SK-N-SH (cell line): ENCODE measurements around the gene AAGAB. TPM values are rescaled to one million over a fixed set of nuclear protein-coding genes. Genes with fewer than 3 reads are reported as not detected.

Source experiments
- CTCF ChIA-PET: fragments of 300-600, 350-600 bp; formaldehyde crosslinking; extraction: SDS; loops from one replicate; lab custom pipeline; 2021; lab: Yijun Ruan, JAX
- POLR2A ChIA-PET: fragments of 350-600 bp; sonication (Branson Sonifier 250); formaldehyde crosslinking; extraction: SDS; loops from one replicate; lab custom pipeline; 2020; ENCODE audit warnings: antibody characterized with exemption, inconsistent platforms; lab: Yijun Ruan, JAX
- DNase-seq: peaks from one replicate; pipeline ENCODE4 v3.0.0; 2012
- H2AFZ ChIP-seq: fragments of 200-600 bp; sonication (generic); 2 replicates; pipeline ENCODE4 v1.8.1; 2016; ENCODE audit warnings: antibody characterized with exemption, mild to moderate bottlenecking, low read depth
- H3F3A ChIP-seq: fragments of 200-600 bp; sonication (generic); replicated peaks from 2 replicates; pipeline ENCODE3; 2016; ENCODE audit warnings: antibody characterized with exemption, mild to moderate bottlenecking; ENCODE audit not compliant: insufficient read depth
- H3K27ac ChIP-seq, 2 experiments: fragments of 200-500 bp in 1 of 2; fragments of 200-600 bp in 1 of 2; sonication (Bioruptor generic) in 1 of 2; sonication (generic), shearing (Covaris generic) in 1 of 2; 2 replicates each; pipeline versions ENCODE4 v1.5.1 to v1.6.1; 2014 to 2016; ENCODE audit warnings: low read depth in 2 of 2, inconsistent platforms in 1 of 2, low read length in 1 of 2, mild to moderate bottlenecking in 1 of 2, mixed read lengths in 1 of 2
- H3K27me3 ChIP-seq: fragments of 200-600 bp; sonication (generic), shearing (Covaris generic); 2 replicates; pipeline ENCODE4 v1.6.1; 2016; ENCODE audit warnings: mixed run types; ENCODE audit not compliant: insufficient read depth
- H3K36me3 ChIP-seq, 2 experiments: fragments of 200-500 bp in 1 of 2; fragments of 200-600 bp in 1 of 2; sonication (Bioruptor generic) in 1 of 2; sonication (generic) in 1 of 2; replicated peaks in 1 of 2; 2 replicates each; pipeline versions ENCODE3 to v1.5.1; 2014 to 2016; ENCODE audit warnings: low read length in 1 of 2, mild to moderate bottlenecking in 1 of 2; ENCODE audit not compliant: insufficient read depth in 2 of 2, control insufficient read depth in 1 of 2
- H3K4me1 ChIP-seq, 2 experiments: fragments of 200-500 bp in 1 of 2; fragments of 200-600 bp in 1 of 2; sonication (Bioruptor generic) in 1 of 2; sonication (generic), shearing (Covaris generic) in 1 of 2; 2 replicates each; pipeline versions ENCODE4 v1.5.1 to v1.6.1; 2014 to 2016; ENCODE audit warnings: low read depth in 1 of 2, low read length in 1 of 2, mixed run types in 1 of 2; ENCODE audit not compliant: insufficient read depth in 2 of 2, control insufficient read depth in 1 of 2
- H3K4me2 ChIP-seq: fragments of 200-600 bp; sonication (generic), shearing (Covaris generic); 2 replicates; pipeline ENCODE4 v1.6.1; 2017; ENCODE audit warnings: mixed run types
- H3K4me3 ChIP-seq, 2 experiments: fragments of 200-500 bp in 1 of 2; fragments of 200-600 bp in 1 of 2; sonication (Bioruptor generic) in 1 of 2; sonication (generic), shearing (Covaris generic) in 1 of 2; 2 replicates each; pipeline versions ENCODE4 v1.5.1 to v1.8.1; 2014 to 2016; ENCODE audit warnings: low read depth in 2 of 2, inconsistent platforms in 1 of 2, low read length in 1 of 2, mild to moderate bottlenecking in 1 of 2, mixed read lengths in 1 of 2, moderate library complexity in 1 of 2
- H3K79me2 ChIP-seq: fragments of 200-600 bp; sonication (generic); 2 replicates; pipeline ENCODE4 v1.8.1; 2017; ENCODE audit warnings: mild to moderate bottlenecking; ENCODE audit not compliant: insufficient read depth
- H3K9ac ChIP-seq: fragments of 200-600 bp; sonication (generic); 2 replicates; pipeline ENCODE4 v1.6.1; 2017; ENCODE audit warnings: mixed run types
- H3K9me2 ChIP-seq: fragments of 200-600 bp; sonication (generic); 2 replicates; pipeline ENCODE4 v1.6.1; 2017; ENCODE audit warnings: mixed run types
- H3K9me3 ChIP-seq: fragments of 200-600 bp; sonication (generic); 2 replicates; pipeline ENCODE4 v1.6.1; 2017; ENCODE audit warnings: mixed run types, mild to moderate bottlenecking, moderate library complexity
- H4K20me1 ChIP-seq: fragments of 200-600 bp; sonication (generic); 2 replicates; pipeline ENCODE4 v1.6.1; 2017; ENCODE audit warnings: mild to moderate bottlenecking, mixed run types; ENCODE audit not compliant: insufficient read depth
- EZH2phosphoT487 ChIP-seq: fragments of 200-600 bp; sonication (generic); IDR thresholded peaks from 2 replicates; pipeline ENCODE4 v1.6.1; 2017; ENCODE audit warnings: low read depth, mixed run types, mild to moderate bottlenecking, antibody characterized with exemption, moderate library complexity, borderline replicate concordance
- FOXM1 ChIP-seq: IDR thresholded peaks from 2 replicates; pipeline ENCODE4 v1.4.0; 2012; ENCODE audit warnings: low read depth, mild to moderate bottlenecking
- GABPA ChIP-seq: IDR thresholded peaks from 2 replicates; pipeline ENCODE4 v1.4.0; 2012; ENCODE audit warnings: low read depth, mild to moderate bottlenecking
- MXI1 ChIP-seq: IDR thresholded peaks from 2 replicates; pipeline ENCODE4 v1.6.1; 2012; ENCODE audit warnings: mild to moderate bottlenecking, low read depth, low read length, improper control_type of control experiment
- RAD21 ChIP-seq: IDR thresholded peaks from 2 replicates; pipeline ENCODE4 v1.6.1; 2012; ENCODE audit warnings: mild to moderate bottlenecking, low read length
- RCOR1 ChIP-seq: fragments of 150-350 bp; IDR thresholded peaks from 2 replicates; pipeline ENCODE4 v1.6.1; 2017; ENCODE audit warnings: antibody characterized with exemption, low read length
- RFX5 ChIP-seq: IDR thresholded peaks from 2 replicates; pipeline ENCODE4 v1.6.1; 2012; ENCODE audit warnings: mild to moderate bottlenecking, improper control_type of control experiment, low read length
- SIN3A ChIP-seq: IDR thresholded peaks from 2 replicates; pipeline ENCODE4 v1.6.1; 2012; ENCODE audit warnings: low read depth, mild to moderate bottlenecking, low read length, moderate library complexity, borderline replicate concordance
- SMC3 ChIP-seq: IDR thresholded peaks from 2 replicates; pipeline ENCODE4 v1.6.1; 2012; ENCODE audit warnings: low read depth, low read length, improper control_type of control experiment
- TAF1 ChIP-seq: IDR thresholded peaks from 2 replicates; pipeline ENCODE4 v1.6.1; 2012; ENCODE audit warnings: low read depth, mild to moderate bottlenecking, low read length, moderate library complexity, borderline replicate concordance
- YY1 ChIP-seq: IDR thresholded peaks from 2 replicates; pipeline ENCODE4 v1.4.0; 2012; ENCODE audit warnings: low read depth, mild to moderate bottlenecking
- whole genome bisulfite sequencing: methylation state at CpG from one replicate; pipeline ENCODE4 v1.1.6; 2017; ENCODE audit warnings: low lambda C conversion rate; 5-methylcytosine and 5-hydroxymethylcytosine counted together
- polyA plus RNA-seq, 3 experiments: library from polyadenylated mRNA; depleted of rRNA; stranded (reverse); fragments of >200 nt; gene quantifications; 2 replicates each; pipeline ENCODE4 v1.2.3, GENCODE V29; 2012
- TF ChIP-seq, protein P1 (sequence below): IDR thresholded peaks from 2 replicates; pipeline ENCODE4 v1.6.1; 2012; ENCODE audit warnings: mild to moderate bottlenecking, low read depth, low read length, moderate library complexity
- TF ChIP-seq, protein P2 (sequence below): fragments of 200-600 bp; sonication (generic); IDR thresholded peaks from 2 replicates; pipeline ENCODE4 v1.6.1; 2017; ENCODE audit warnings: antibody characterized with exemption, mild to moderate bottlenecking, moderate library complexity
- TF ChIP-seq, protein P3 (sequence below): IDR thresholded peaks from 2 replicates; pipeline ENCODE4 v1.4.0; 2012; ENCODE audit warnings: low read depth

AAGAB gene
- polyA plus RNA-seq, 1 of the 3 experiments (the other 2 are of a cell fraction): 24.9 TPM

DNA sequence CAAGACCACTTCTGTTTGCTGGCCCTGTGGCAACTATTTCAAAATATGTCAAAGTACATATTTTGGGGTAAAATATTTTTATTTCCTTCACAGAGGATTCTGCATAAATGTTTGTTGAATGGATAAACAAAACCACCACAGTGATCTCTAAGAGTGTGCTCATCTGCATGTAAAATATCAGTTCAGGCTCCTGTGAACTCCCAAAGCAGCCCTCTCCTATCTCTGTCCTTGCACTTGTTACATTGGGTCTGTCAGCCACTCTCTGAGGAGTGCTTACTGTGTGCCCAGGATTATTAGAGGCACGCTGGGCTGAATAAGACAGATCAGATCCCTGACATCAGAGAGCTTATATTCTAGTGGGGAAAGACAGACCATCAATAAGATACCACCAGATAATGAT lies 27.3 kb upstream of the AAGAB start:
- H3K4me2 ChIP-seq: no peak overlapping the region
- H3F3A ChIP-seq: peaks cover 4% of the 10 kb centered on the region
- no peaks in the 10 kb centered on the region for H3K9me3 ChIP-seq
- no peak overlapping the region for H2AFZ ChIP-seq
- no peaks in the 10 kb centered on the region for H3K27me3 ChIP-seq
- no peaks in the 10 kb centered on the region for H3K36me3 ChIP-seq
- H3K27ac ChIP-seq: no peak overlapping the region
- no peaks in the 10 kb centered on the region for H3K79me2 ChIP-seq
- H3K9me2 ChIP-seq: no peaks in the 10 kb centered on the region
- H3K4me3 ChIP-seq: no peak overlapping the region
- no peak overlapping the region for H3K9ac ChIP-seq
- TF ChIP-seq, protein P1, sequence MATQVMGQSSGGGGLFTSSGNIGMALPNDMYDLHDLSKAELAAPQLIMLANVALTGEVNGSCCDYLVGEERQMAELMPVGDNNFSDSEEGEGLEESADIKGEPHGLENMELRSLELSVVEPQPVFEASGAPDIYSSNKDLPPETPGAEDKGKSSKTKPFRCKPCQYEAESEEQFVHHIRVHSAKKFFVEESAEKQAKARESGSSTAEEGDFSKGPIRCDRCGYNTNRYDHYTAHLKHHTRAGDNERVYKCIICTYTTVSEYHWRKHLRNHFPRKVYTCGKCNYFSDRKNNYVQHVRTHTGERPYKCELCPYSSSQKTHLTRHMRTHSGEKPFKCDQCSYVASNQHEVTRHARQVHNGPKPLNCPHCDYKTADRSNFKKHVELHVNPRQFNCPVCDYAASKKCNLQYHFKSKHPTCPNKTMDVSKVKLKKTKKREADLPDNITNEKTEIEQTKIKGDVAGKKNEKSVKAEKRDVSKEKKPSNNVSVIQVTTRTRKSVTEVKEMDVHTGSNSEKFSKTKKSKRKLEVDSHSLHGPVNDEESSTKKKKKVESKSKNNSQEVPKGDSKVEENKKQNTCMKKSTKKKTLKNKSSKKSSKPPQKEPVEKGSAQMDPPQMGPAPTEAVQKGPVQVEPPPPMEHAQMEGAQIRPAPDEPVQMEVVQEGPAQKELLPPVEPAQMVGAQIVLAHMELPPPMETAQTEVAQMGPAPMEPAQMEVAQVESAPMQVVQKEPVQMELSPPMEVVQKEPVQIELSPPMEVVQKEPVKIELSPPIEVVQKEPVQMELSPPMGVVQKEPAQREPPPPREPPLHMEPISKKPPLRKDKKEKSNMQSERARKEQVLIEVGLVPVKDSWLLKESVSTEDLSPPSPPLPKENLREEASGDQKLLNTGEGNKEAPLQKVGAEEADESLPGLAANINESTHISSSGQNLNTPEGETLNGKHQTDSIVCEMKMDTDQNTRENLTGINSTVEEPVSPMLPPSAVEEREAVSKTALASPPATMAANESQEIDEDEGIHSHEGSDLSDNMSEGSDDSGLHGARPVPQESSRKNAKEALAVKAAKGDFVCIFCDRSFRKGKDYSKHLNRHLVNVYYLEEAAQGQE: no peak
- no peak for TF ChIP-seq GABPA
- TF ChIP-seq TAF1: no peak
- TF ChIP-seq FOXM1: no peak
- TF ChIP-seq RCOR1: no peak
- TF ChIP-seq RFX5: no peak
- no peak for TF ChIP-seq SMC3
- TF ChIP-seq, protein P2, sequence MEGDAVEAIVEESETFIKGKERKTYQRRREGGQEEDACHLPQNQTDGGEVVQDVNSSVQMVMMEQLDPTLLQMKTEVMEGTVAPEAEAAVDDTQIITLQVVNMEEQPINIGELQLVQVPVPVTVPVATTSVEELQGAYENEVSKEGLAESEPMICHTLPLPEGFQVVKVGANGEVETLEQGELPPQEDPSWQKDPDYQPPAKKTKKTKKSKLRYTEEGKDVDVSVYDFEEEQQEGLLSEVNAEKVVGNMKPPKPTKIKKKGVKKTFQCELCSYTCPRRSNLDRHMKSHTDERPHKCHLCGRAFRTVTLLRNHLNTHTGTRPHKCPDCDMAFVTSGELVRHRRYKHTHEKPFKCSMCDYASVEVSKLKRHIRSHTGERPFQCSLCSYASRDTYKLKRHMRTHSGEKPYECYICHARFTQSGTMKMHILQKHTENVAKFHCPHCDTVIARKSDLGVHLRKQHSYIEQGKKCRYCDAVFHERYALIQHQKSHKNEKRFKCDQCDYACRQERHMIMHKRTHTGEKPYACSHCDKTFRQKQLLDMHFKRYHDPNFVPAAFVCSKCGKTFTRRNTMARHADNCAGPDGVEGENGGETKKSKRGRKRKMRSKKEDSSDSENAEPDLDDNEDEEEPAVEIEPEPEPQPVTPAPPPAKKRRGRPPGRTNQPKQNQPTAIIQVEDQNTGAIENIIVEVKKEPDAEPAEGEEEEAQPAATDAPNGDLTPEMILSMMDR: no peak
- TF ChIP-seq, protein P3, sequence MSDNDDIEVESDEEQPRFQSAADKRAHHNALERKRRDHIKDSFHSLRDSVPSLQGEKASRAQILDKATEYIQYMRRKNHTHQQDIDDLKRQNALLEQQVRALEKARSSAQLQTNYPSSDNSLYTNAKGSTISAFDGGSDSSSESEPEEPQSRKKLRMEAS: no peak
- TF ChIP-seq, all 33 proteins: peak for 0
- Histone ChIP-seq H3K4me1 (no peaks in the 10 kb centered on the region), H4K20me1 (no peaks in the 10 kb centered on the region)
- 95% methylated on average over 1 of the region's 1 CpG for WGBS
- CTCF ChIA-PET: interaction anchor here (1.1 to 1.8 kb wide), 4 partner anchors 12 to 335 kb away, joined by 3 to 6 read pairs (median 4); no protein-coding TSS in a partner anchor
- POLR2A ChIA-PET: no interaction called here
- DNase-seq: no peak

DNA sequence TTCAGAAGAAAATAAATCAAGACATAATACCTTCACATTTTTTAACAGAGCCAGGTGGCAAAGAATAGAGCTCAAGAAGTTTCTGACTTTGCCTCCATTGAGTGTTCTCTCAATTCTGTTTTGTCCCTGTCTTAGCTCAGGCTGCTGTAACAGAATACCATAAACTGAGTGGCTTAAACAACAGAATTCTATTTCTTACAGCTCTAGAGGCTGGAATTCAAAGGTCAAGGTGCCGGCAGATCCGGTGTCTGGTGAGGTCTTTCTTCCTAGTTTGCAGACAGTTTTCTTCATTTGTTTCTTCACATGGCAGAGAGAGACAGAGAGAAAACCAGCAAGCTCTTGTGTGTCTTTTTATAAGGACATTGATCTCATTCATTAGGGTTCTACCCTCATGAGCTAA lies 25.8 kb upstream of the AAGAB start:
- Histone ChIP-seq H3K4me1 (no peaks in the 10 kb centered on the region), H3K27me3 (no peaks in the 10 kb centered on the region), H3K36me3 (peaks cover 0 to 2% of the 10 kb centered on the region in 2 experiments), H3K4me3 (no peak overlapping the region), H3K9me2 (no peaks in the 10 kb centered on the region), H3F3A (peaks cover 4% of the 10 kb centered on the region), H3K9ac (no peak overlapping the region), H3K9me3 (no peaks in the 10 kb centered on the region), H3K4me2 (no peak overlapping the region), H3K27ac (no peak overlapping the region), H3K79me2 (no peaks in the 10 kb centered on the region), H2AFZ (no peak overlapping the region), H4K20me1 (no peaks in the 10 kb centered on the region)
- TF ChIP-seq MXI1 (no peak), SMC3 (no peak), EZH2phosphoT487 (no peak), RAD21 (no peak), SIN3A (no peak), YY1 (no peak)
- POLR2A ChIA-PET: no interaction called here
- WGBS: 94% methylated on average over 2 of the region's 2 CpGs
- DNase-seq: no peak
- CTCF ChIA-PET: interaction anchor here (0.9 to 1.6 kb wide), 6 partner anchors 11 to 334 kb away, joined by 3 to 6 read pairs (median 4); no protein-coding TSS in a partner anchor
